ENCODE measurements around the gene NOS3.

The NOS3 gene

DNA sequence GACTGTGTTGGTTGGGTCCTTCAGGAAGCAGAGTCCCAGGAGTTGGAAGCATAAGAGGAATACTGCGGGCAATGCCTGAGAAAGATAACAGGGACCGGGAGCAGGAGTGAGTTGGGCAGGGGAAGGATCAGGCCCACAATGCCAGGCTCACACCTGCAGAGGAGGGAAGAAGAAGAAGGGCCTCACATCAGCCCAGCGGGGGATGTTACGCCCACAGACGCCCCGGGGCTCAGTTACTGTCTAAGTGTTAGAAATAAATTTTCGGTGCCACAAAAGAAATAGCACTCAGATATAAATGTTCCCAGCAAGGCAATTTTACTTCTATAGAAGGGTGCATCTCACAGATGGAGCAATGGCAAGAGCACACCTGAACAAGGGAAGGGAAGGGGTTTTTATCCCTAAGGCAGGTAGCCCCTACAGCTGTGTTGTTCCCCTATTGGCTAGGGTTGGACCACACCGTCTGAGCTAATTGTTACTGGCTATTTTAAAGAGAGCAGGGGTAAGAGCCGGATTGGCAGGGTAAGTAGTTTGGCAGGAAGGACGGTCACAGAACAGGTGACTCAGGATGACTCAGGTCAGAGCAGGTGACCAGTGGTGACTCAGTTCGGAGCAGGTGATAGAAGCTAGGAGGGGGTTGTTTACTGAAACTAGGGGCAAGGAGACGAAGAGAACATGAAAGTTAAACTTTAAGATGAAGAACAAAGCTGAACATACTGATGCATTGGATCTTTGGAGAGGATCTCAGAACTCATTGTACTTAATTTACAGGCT is at the start of gene NOS3:
Gene NOS3 (plus strand): TSS at position 602 of the 771 bp plus-strand sequence. CDS start 2,787 bp downstream, outside the sequence.
- ATAC-seq (ENCODE audit: insufficient read depth, low read depth) (no peak), DNase-seq (no peak)
- H3K79me2 ChIP-seq (ENCODE audit: insufficient read depth, low read length): no peaks in the 10 kb centered on the region
- H4K20me1 ChIP-seq (ENCODE audit: insufficient read depth, low read length): peaks cover 9% of the 10 kb centered on the region
- peaks cover 11% of the 10 kb centered on the region for H3K4me1 ChIP-seq (ENCODE audit: insufficient read depth, low read length)
- H3K27ac ChIP-seq (ENCODE audit: low read length): no peak within 1 kb of the TSS
- H3K4me3 ChIP-seq (ENCODE audit: low read depth in 1 of 2, low read length in 2 of 2): no peak within 1 kb of the TSS
- H3K4me2 ChIP-seq (ENCODE audit: insufficient read depth, low read length): no peak within 1 kb of the TSS
- H3K9ac ChIP-seq (ENCODE audit: low read depth, low read length): no peak within 1 kb of the TSS
- no peaks in the 10 kb centered on the region for H3K9me3 ChIP-seq (ENCODE audit: insufficient read depth, low read length, severe bottlenecking)
- peaks cover 13% of the 10 kb centered on the region for H3K27me3 ChIP-seq (ENCODE audit: insufficient read depth, low read length, poor library complexity)
- no peaks in the 10 kb centered on the region for H3K36me3 ChIP-seq (ENCODE audit: insufficient read depth, low read length)
- no peak within 1 kb of the TSS for H2AFZ ChIP-seq (ENCODE audit: low read depth, low read length)
- TF ChIP-seq EZH2 (IDR thresholded peaks at IDR 0.05; ENCODE audit: borderline replicate concordance, low read depth, low read length, severe bottlenecking): no peak
- TF ChIP-seq, protein P1, sequence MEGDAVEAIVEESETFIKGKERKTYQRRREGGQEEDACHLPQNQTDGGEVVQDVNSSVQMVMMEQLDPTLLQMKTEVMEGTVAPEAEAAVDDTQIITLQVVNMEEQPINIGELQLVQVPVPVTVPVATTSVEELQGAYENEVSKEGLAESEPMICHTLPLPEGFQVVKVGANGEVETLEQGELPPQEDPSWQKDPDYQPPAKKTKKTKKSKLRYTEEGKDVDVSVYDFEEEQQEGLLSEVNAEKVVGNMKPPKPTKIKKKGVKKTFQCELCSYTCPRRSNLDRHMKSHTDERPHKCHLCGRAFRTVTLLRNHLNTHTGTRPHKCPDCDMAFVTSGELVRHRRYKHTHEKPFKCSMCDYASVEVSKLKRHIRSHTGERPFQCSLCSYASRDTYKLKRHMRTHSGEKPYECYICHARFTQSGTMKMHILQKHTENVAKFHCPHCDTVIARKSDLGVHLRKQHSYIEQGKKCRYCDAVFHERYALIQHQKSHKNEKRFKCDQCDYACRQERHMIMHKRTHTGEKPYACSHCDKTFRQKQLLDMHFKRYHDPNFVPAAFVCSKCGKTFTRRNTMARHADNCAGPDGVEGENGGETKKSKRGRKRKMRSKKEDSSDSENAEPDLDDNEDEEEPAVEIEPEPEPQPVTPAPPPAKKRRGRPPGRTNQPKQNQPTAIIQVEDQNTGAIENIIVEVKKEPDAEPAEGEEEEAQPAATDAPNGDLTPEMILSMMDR (IDR thresholded peaks at IDR 0.05; ENCODE audit: borderline replicate concordance, extremely low read depth, low read length, poor library complexity, severe bottlenecking): no peak

DNA sequence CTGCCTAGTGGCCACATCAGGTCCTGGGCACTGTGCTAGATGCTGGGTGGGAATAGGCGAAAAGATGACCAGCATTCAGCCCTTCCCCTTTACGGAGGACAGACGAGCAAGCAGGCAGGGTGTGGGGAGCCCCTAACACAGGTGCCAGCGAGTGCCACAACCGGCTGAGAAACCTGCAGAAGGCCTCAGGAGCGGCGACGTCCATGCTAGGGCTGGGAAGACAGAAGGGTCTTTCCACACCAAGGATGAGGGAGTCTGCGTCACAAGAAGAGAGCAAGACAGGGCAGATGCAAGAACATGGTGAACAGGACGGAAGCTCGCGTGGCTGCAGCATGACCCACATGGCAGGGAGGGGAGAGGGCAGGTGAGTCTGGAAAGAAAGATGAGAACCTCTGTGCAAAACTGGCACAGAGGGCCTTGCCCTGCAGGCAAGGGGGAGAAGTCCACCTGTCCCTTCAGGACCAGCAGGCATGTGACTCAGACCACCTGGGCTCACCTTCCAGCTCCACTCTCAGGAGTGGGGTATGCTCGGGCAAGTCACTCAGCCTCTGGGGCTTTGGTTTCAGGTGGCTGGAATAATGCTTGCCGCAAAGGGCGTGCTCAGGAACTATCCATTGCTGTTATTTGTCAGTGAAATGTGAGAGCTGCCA is 49.3 kb upstream of the NOS3 start:
- Histone ChIP-seq H3K4me1 (ENCODE audit: insufficient read depth, low read length) (peaks cover 7% of the 10 kb centered on the region), H4K20me1 (ENCODE audit: insufficient read depth, low read length) (peaks cover 4% of the 10 kb centered on the region), H2AFZ (ENCODE audit: low read depth, low read length) (no peak overlapping the region), H3K4me2 (ENCODE audit: insufficient read depth, low read length) (no peak overlapping the region), H3K36me3 (ENCODE audit: insufficient read depth, low read length) (no peaks in the 10 kb centered on the region), H3K27me3 (ENCODE audit: insufficient read depth, low read length, poor library complexity) (peaks cover 22% of the 10 kb centered on the region), H3K27ac (ENCODE audit: low read length) (no peak overlapping the region), H3K9ac (ENCODE audit: low read depth, low read length) (no peak overlapping the region), H3K9me3 (ENCODE audit: insufficient read depth, low read length, severe bottlenecking) (no peaks in the 10 kb centered on the region), H3K4me3 (ENCODE audit: low read depth in 1 of 2, low read length in 2 of 2) (no peak overlapping the region), H3K79me2 (ENCODE audit: insufficient read depth, low read length) (no peaks in the 10 kb centered on the region)
- no peak for TF ChIP-seq EZH2 (IDR thresholded peaks at IDR 0.05; ENCODE audit: borderline replicate concordance, low read depth, low read length, severe bottlenecking)
- TF ChIP-seq, protein P1 (IDR thresholded peaks at IDR 0.05; ENCODE audit: borderline replicate concordance, extremely low read depth, low read length, poor library complexity, severe bottlenecking): no peak
- no peak for DNase-seq
- ATAC-seq (ENCODE audit: insufficient read depth, low read depth): no peak

DNA sequence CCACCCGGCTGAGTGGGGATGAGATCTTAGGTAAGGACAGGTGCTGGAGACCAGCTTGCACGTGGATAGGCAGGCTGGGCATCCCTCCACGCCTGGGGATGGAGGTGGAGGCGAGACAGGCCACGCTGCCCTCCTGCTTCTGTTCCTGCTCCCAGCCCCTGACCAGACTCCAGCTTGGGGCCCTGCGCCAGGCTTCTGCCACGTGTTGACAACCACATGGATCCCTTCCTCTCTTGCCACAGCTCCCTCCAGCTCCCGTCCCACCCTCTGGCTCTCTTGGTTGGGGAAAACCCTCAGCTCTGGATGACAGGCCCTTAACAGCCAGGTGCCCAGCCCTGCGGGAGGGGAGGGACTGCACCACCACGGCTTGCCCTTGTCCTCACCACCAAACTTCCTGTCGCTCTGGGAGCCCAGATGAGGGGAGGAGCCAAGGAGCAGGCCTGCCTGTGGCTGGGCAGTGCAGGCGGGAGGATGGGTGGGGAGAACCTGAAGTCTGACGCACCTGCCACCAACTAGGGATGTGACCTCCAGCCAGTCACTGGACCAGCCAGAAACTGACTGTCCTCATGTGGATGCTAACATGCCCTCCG is 48.7 kb upstream of the NOS3 start:
- Histone ChIP-seq H3K4me3 (ENCODE audit: low read depth in 1 of 2, low read length in 2 of 2) (no peak overlapping the region), H3K79me2 (ENCODE audit: insufficient read depth, low read length) (no peaks in the 10 kb centered on the region), H3K27ac (ENCODE audit: low read length) (no peak overlapping the region), H3K36me3 (ENCODE audit: insufficient read depth, low read length) (no peaks in the 10 kb centered on the region), H4K20me1 (ENCODE audit: insufficient read depth, low read length) (peaks cover 4% of the 10 kb centered on the region), H3K9ac (ENCODE audit: low read depth, low read length) (no peak overlapping the region), H3K27me3 (ENCODE audit: insufficient read depth, low read length, poor library complexity) (peaks cover 19% of the 10 kb centered on the region), H3K9me3 (ENCODE audit: insufficient read depth, low read length, severe bottlenecking) (no peaks in the 10 kb centered on the region), H3K4me1 (ENCODE audit: insufficient read depth, low read length) (peaks cover 7% of the 10 kb centered on the region), H3K4me2 (ENCODE audit: insufficient read depth, low read length) (no peak overlapping the region), H2AFZ (ENCODE audit: low read depth, low read length) (no peak overlapping the region)
- DNase-seq: peak; percentile 69
- TF ChIP-seq, protein P1 (IDR thresholded peaks at IDR 0.05; ENCODE audit: borderline replicate concordance, extremely low read depth, low read length, poor library complexity, severe bottlenecking): no peak
- no peak for TF ChIP-seq EZH2 (IDR thresholded peaks at IDR 0.05; ENCODE audit: borderline replicate concordance, low read depth, low read length, severe bottlenecking)
- ATAC-seq (ENCODE audit: insufficient read depth, low read depth): peak; percentile 94

Measured in DND-41 (cell line).